HG03460 (cell line): ENCODE data around the gene HTT.
"Not testable (repeated sequence)": the region's sequence is repeated elsewhere in the genome, so short reads cannot be mapped to it uniquely, and the experiment has no call there.

ENCODE experiments used
- ATAC-seq: cut with Tn5 transposase; IDR thresholded peaks from one replicate; pipeline ENCODE4 v1.9.1; 2021; ENCODE audit not compliant: unreplicated experiment

HTT gene

GRCh38 chr4:3077796-3078195 is 3.3 kb downstream of the HTT start:
- ATAC-seq, result peak; percentile 29

- peak; percentile 44 for ATAC-seq
These were observed 5.2 kb downstream of the HTT start for GRCh38 chr4:3079694-3080123.

DNA sequence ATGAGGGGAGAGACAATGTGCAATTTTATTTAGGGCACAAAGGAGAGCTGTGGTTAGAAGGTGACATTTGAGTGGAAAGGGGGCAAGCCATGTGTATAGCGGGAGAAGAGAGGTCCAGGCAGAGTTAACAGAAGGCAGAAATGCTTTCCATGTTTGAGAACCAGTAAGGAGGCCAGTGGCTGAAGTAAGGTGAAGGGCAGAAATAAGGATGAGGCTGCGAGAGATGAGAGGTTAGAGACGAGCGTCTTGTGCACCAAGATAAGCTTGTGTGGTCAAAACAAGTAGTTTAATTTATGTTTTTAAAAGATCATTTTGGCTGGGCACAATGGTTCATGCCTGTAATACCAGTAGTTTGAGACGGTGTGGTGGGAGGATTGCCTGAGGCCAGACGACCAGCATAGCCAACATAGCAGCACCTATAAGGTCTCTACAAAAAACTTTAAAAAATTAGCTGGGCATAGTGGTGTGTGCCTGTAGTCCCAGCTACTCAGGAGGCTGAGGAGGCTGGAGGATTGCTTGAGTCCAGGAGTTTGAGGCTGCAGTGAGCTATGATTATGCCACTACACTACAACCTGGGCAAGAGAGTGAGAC is 8.5 kb downstream of the HTT start:
- no peak for ATAC-seq

DNA sequence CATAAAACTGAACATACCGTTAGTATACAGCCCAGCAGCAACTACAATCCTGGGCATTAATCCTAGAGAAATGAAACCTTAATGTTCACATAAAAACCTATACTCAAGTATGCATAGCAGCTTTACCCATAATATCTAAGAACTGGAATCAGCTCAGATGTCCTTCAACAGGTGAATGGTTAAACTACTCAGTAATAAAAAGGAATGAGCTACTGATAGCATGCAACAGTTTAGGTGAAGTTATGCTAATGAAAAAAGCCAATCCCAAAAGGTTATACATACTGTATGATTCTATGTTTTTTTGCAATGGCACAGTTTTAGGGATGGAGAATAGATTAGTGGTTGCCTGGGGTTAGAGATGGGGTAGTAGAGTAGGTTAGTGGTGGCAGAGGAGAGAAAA is 9.3 kb downstream of the HTT start:
- no peak for ATAC-seq

- ATAC-seq, result no peak
These were observed 11.6 kb downstream of the HTT start for GRCh38 chr4:3085948-3086670.

GRCh38 chr4:3087115-3087797 is 12.8 kb downstream of the HTT start:
- no peak for ATAC-seq

DNA sequence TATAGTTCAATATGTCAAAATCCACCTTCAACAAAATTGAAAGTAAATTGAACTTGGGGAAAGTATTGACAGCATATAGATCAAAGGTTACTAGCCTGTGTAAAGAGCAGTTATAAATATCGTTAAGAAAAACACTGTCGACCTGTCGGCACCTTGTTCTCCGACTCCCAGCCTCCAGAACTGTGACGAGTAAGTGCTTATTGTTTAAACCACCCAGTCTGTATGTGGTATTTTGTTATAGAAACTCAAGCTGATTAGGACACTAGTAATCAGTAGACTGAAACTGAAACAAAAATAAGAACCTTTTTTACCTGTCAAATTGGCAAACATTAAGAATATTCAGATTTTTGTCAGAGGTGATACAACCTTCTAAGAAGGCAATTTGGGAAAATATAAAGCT is 17.0 kb downstream of the HTT start:
- no peak for ATAC-seq

DNA sequence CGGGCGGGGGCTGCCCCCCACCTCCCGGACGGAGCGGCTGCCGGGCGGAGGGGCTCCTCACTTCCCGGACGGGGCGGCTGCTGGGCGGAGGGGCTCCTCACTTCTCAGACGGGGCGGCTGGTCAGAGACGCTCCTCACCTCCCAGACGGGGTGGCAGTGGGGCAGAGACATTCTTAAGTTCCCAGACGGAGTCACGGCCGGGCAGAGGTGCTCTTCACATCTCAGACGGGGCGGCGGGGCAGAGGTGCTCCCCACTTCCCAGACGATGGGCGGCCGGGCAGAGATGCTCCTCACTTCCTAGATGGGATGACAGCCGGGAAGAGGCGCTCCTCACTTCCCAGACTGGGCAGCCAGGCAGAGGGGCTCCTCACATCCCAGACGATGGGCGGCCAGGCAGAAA is 20.2 kb downstream of the HTT start:
- not testable (repeated sequence) for ATAC-seq

DNA sequence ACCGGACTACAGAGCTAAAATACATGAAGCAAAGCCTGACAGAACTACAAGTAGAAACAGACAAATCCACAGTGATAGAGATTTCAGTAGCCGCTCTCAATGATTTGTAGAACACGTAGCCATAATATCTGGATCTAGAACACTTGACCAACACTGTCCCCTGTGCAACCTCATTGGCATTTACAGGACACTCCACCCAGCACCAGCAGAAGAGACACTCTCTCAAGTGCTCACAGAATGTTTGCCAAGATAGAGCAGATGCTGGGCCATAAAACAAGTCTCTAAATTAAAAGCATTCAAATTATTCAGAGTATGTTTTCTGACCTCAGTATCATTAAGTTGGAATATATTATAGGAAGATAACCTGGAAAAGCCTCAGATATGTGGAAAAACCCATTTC is 21.7 kb downstream of the HTT start:
- no peak for ATAC-seq

- no peak for ATAC-seq
These were observed 23.9 kb downstream of the HTT start for GRCh38 chr4:3098346-3098745.

DNA sequence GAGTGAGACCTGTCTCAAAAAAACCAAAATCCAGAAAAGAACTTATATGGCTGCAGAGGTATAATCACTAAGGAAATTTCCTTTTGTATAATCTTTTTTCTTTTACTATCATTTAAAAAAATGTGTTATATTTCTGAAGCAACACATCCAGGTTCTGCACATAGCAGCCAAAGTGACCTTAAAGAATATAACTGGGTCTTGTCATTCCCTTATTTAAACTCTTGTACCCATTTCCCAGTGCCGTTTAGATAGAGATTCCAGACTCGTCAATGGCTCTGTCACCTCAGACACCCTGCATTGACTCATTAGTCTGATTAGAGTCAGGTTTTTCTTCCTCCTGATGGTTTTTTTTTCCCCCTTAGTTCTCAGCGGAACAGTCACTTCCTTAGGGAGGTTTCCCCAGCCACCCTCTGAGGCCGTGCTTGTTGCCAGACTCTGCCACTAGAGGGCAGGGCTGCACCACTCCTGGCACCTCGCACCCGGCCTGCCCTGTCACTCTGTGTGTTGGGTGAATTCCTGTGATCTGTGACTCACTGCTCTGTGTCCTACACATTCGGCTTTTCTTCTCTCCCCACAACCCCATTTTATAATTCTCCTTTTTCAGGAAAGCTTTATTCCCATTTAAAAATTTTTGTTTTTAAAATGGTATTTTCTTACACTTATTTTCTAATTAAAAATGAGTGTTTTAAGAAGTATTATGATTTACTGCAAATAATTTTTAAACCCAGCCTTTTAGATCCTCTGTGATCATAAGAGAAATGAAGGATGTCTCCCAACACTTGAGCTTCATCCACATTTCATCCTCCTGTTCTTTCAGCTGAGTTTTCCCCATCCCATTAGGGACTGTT is 32.1 kb downstream of the HTT start:
- no peak for ATAC-seq

DNA sequence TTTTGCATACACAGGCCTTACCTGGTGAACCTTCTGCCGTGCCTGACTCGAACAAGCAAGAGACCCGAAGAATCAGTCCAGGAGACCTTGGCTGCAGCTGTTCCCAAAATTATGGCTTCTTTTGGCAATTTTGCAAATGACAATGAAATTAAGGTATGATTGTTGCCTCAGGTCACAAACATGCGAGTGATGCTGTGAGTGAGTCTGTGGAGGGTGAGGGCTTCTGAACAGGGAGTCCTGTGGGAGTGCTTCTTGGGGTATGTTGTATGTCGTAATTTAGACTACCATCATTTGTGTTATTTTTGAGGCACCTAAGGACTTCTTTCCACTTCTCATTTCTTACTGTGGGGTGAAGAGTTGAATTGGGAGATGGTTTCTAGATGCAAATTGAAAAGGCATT is 32.8 kb downstream of the HTT start:
- ATAC-seq, result no peak

GRCh38 chr4:3107691-3108121 is 33.2 kb downstream of the HTT start:
- no peak for ATAC-seq

GRCh38 chr4:3108211-3108610 is 33.7 kb downstream of the HTT start:
- ATAC-seq, result no peak

DNA sequence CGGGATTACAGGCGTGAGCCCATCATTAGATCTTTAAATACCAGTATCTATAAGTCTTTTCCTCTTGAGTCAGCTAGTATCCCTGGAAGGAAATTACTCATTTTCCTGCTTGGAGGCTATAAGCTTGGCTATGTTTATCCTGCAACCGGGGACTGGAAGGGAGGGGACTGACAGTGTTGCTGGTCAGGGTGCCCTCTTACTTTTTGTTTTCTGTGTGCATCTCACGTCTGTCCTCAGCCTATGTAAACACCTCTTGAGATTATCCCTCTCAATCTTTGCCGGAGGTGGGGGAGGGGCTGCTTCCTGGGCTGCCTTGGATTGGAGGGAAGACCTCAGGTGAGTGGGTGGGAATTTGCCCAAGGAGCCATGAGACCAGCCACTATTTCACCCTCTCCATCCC is 37.0 kb downstream of the HTT start:
- no peak for ATAC-seq

GRCh38 chr4:3112201-3112600 is 37.7 kb downstream of the HTT start:
- ATAC-seq, result no peak

- ATAC-seq, result no peak
These were observed 38.4 kb downstream of the HTT start for GRCh38 chr4:3112609-3113469.

- ATAC-seq, result no peak
These were observed 39.9 kb downstream of the HTT start for GRCh38 chr4:3114377-3114776.

- ATAC-seq, result no peak
These were observed 41.3 kb downstream of the HTT start for GRCh38 chr4:3115637-3116270.

DNA sequence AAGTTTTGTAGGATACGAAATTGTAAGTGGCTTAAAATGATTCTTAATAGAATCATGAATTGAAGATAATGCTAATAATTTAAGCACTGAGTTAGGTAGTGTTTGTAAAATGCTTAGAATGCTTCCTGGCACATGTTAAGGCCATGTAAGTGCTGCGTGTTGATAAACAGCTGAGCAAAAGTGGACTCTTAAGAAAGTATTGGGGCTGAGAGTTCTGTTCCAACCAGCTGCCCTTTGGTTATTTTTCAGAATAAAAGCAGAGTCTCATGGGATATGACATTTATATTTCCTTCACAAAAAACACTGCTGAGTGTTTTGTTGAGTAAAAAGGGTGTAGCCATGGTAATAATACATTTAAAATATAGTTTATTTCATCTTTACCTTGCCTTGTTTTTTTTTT is 42.5 kb downstream of the HTT start:
- no peak for ATAC-seq
